ENCODE results near the gene ELP1.
"Not testable (repeated sequence)": the region's sequence is repeated elsewhere in the genome, so short reads cannot be mapped to it uniquely, and the experiment has no call there.

The ELP1 gene

GRCh38 chr9:108852079-108852478, 81.8 kb downstream of the ELP1 start:
- DNase-seq: no peak

- no peak for DNase-seq
Measured at GRCh38 chr9:108851138-108851537, 82.8 kb downstream of the ELP1 start.

- DNase-seq: peak; percentile 71
Measured at GRCh38 chr9:108850293-108850897, 83.5 kb downstream of the ELP1 start.

DNA sequence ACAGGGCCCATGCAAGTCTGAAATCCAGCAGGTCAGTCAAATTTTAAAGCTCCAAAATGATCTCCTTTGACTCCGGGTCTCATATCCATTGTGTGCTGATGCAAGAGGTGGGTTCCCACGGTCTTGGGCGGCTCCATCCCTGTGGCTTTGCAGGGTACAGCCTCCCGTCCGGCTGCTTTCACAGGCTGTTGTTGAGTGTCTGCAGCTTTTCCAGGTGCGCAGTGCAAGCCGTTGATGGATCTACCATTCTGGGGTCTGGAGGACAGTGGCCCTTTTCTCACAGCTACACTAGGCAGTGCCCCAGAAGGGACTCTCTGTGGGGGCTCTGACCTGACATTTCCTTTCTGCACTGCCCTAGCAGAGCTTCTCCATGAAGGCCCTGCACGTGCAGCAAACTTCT, 85.6 kb downstream of the ELP1 start:
- DNase-seq: peak; percentile 26

DNA sequence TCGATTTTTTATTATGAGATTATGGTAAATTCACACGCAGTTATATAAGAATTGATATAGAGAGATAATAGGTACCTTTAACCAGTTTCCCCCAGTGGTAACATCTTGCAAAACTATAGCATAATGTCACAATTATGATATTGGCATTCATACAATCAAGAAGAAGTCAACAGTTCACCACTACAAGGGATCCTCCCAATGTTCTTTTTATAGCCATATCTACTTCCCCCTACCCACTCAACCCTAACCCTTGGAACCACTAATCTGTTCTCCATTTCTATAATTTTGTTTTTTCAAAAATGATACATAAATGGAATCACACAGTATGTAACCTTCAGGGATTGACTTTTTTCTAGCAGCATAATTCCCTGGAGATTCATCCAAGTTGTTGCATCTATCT, 88.0 kb downstream of the ELP1 start:
- DNase-seq: peak; percentile 49

DNA sequence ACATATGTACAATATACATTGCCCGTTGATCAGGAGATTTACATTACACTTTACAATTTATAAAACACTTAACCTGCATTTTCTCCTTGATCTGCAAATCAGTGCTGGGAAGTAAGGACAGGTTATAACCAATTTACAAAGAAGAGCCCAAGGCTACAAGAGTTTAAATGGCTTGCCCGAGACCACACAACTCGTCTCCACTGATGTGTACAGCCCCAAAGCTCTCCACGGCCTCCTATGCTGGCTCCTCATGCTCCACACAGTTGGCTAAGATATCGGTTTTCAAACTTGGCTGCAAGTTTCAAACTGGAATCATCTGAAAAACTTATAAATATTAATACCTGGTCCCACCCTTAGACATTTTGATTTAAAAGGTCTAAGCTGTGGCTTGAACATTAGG, 88.4 kb downstream of the ELP1 start:
- peak; percentile 77 for DNase-seq

GRCh38 chr9:108844856-108845255, 89.1 kb downstream of the ELP1 start:
- DNase-seq: peak; percentile 99

- DNase-seq: peak; percentile 96
Measured at GRCh38 chr9:108844391-108844790, 89.5 kb downstream of the ELP1 start.

- DNase-seq: peak; percentile 31
Measured at GRCh38 chr9:108842610-108843295, 91.2 kb downstream of the ELP1 start.

GRCh38 chr9:108839561-108839960, 94.4 kb downstream of the ELP1 start:
- not testable (repeated sequence) for DNase-seq

GRCh38 chr9:108838017-108838416, 95.9 kb downstream of the ELP1 start:
- DNase-seq: no peak

DNA sequence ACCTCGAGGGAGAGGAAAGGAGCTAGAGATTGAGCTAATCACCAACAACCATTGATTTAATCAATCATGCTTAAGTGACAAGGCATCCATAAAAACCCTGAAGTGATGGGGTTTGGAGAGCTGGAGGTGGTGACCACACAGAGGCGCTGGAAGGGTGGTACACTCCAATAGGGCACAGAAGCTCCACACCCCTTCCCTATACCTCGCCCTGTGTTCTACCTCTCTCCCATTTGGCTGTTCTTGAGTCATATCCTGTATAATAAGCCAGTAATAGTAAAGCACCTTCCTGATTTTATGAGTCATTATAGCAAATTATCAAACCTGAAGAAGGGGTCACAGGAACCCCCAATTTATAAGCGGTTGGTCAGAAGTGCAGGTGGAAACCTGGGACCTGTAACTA, 96.4 kb downstream of the ELP1 start:
- DNase-seq: no peak

- DNase-seq: no peak
Measured at GRCh38 chr9:108836781-108837180, 97.1 kb downstream of the ELP1 start.

- peak; percentile 40 for DNase-seq
Measured at GRCh38 chr9:108836319-108836718, 97.6 kb downstream of the ELP1 start.

DNA sequence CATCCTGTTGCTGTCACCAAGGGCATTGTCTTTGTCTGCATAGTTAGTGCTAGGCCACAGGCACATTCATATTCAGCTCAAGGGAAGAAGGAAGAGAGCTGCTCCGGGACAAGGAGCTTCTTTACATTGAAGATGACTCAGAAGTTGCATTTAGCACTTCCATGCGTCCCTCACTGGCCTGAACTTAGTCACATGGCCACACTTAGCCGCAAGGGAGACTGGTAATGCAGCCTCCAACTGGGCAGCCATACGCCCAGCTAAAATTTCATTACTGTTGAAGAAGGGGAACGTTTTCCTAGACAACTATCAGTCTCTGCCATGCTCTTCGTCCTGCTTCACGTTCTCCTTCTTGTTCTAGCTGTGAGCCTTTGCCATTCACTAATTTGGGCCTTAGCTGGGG, 98.1 kb downstream of the ELP1 start:
- no peak for DNase-seq

GRCh38 chr9:108834959-108835665, 98.8 kb downstream of the ELP1 start:
- DNase-seq: peak; percentile 26

- DNase-seq: no peak
Measured at GRCh38 chr9:108832179-108832500, 101.8 kb downstream of the ELP1 start.

GRCh38 chr9:108831496-108832178, 102.3 kb downstream of the ELP1 start:
- DNase-seq: no peak

DNA sequence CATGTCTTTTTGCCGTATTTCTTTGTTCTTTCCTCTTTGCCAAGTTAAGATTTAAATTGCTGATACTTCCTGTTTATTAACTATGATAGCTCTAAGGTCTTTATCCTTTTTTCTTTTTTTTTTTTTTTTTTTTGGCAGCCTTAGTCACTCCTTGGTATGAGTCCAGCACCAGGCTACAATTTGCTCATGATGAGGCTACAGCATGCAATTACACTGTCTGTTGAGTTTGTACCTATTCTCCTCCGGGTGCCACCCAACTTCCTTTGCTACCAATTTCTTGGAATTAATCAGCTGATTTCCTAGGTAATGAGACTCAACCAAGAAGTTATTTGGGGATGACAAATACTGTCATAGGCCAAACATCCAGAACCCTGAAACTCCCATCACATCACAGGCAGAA, 103.7 kb downstream of the ELP1 start:
- DNase-seq: peak; percentile 63

- DNase-seq: no peak
Measured at GRCh38 chr9:108823829-108824228, 110.1 kb downstream of the ELP1 start.

Data from NCI-H69 (cell line).